WTC11 (cell line): ENCODE results near the gene IL1RAPL2. TPM values are rescaled to one million over a fixed set of nuclear protein-coding genes. Genes with fewer than 3 reads are reported as not detected.

ENCODE experiments used
- ATAC-seq: fragments of 200-7000 bp; cut with Tn5 transposase; 2 replicates; pipeline ENCODE4 v1.10.0; 2021; ENCODE audit warnings: mild to moderate bottlenecking, moderate library complexity
- CTCF ChIA-PET: fragments of 300-600 bp; sonication (Branson Sonifier 250); formaldehyde crosslinking; loops from one replicate; lab custom pipeline; 2021; ENCODE audit warnings: antibody characterized with exemption; lab: Charles Lee
- POLR2A ChIA-PET: fragments of 350-600 bp; sonication (Branson Sonifier 250); formaldehyde crosslinking; loops from one replicate; lab custom pipeline; 2021; ENCODE audit warnings: antibody characterized with exemption; lab: Charles Lee
- DNase-seq: peaks from one replicate; pipeline ENCODE4 v3.0.0; 2021; ENCODE audit warnings: low spot score
- H3K27ac Mint-ChIP-seq: 2 replicates; pipeline ENCODE4 v1.8.0; 2021; ENCODE audit warnings: mixed read lengths
- H3K27me3 Mint-ChIP-seq: 2 replicates; pipeline ENCODE4 v1.8.0; 2021; ENCODE audit warnings: low read depth, mild to moderate bottlenecking, moderate library complexity, mixed read lengths
- H3K36me3 Mint-ChIP-seq: 2 replicates; pipeline ENCODE4 v1.8.0; 2021; ENCODE audit warnings: mixed read lengths
- H3K4me1 Mint-ChIP-seq: 2 replicates; pipeline ENCODE4 v1.8.0; 2022; ENCODE audit warnings: mixed read lengths
- H3K4me3 Mint-ChIP-seq: 2 replicates; pipeline ENCODE4 v1.8.0; 2021; ENCODE audit warnings: mild to moderate bottlenecking, moderate library complexity, mixed read lengths
- H3K9me3 Mint-ChIP-seq: 2 replicates; pipeline ENCODE4 v1.8.0; 2021; ENCODE audit warnings: mixed read lengths
- CBFB ChIP-seq: sonication (generic); formaldehyde crosslinking; IDR thresholded peaks from 2 replicates; pipeline ENCODE4 v1.8.1; 2022; ENCODE audit warnings: mild to moderate bottlenecking, low read depth, missing genetic modification reagents
- ELF4 ChIP-seq: sonication (generic); formaldehyde crosslinking; IDR thresholded peaks from 2 replicates; pipeline ENCODE4 v1.8.1; 2022; ENCODE audit warnings: low read depth, mild to moderate bottlenecking, moderate library complexity, missing genetic modification reagents
- FOXJ3 ChIP-seq: sonication (generic); formaldehyde crosslinking; IDR thresholded peaks from 2 replicates; pipeline ENCODE4 v1.9.0; 2021; ENCODE audit warnings: missing genetic modification reagents, mild to moderate bottlenecking, borderline replicate concordance
- FOXP1 ChIP-seq: sonication (generic); formaldehyde crosslinking; IDR thresholded peaks from 2 replicates; pipeline ENCODE4 v1.8.0; 2022; ENCODE audit warnings: missing genetic modification reagents, mild to moderate bottlenecking, moderate library complexity, borderline replicate concordance
- GABPB1 ChIP-seq: sonication (generic); formaldehyde crosslinking; IDR thresholded peaks from 2 replicates; pipeline ENCODE4 v1.8.1; 2023; ENCODE audit warnings: mild to moderate bottlenecking, missing genetic modification reagents
- JAZF1 ChIP-seq: fragments of 250-450 bp; sonication (Bioruptor Pico); IDR thresholded peaks from 2 replicates; pipeline ENCODE4 v1.9.0; 2021; ENCODE audit warnings: moderate library complexity, mild to moderate bottlenecking, inconsistent platforms
- JUN ChIP-seq: sonication (generic); formaldehyde crosslinking; IDR thresholded peaks from 2 replicates; pipeline ENCODE4 v1.8.0; 2023; ENCODE audit warnings: mild to moderate bottlenecking, missing genetic modification reagents
- MXD4 ChIP-seq: fragments of 250-450 bp; sonication (Bioruptor Pico); IDR thresholded peaks from 2 replicates; pipeline ENCODE4 v1.8.0; 2021; ENCODE audit warnings: mild to moderate bottlenecking, moderate library complexity, borderline replicate concordance
- NFATC4 ChIP-seq: fragments of 250-450 bp; sonication (Bioruptor Pico); IDR thresholded peaks from 2 replicates; pipeline ENCODE4 v1.9.0; 2021; ENCODE audit warnings: mild to moderate bottlenecking
- NR1H2 ChIP-seq: sonication (generic); formaldehyde crosslinking; IDR thresholded peaks from 2 replicates; pipeline ENCODE4 v1.9.0; 2021; ENCODE audit warnings: mild to moderate bottlenecking, moderate library complexity, missing genetic modification reagents
- PRRX2 ChIP-seq: fragments of 250-450 bp; sonication (Bioruptor Pico); IDR thresholded peaks from 2 replicates; pipeline ENCODE4 v1.8.0; 2021; ENCODE audit warnings: mild to moderate bottlenecking
- RELA ChIP-seq: sonication (generic); formaldehyde crosslinking; IDR thresholded peaks from 2 replicates; pipeline ENCODE4 v1.8.1; 2022; ENCODE audit warnings: missing genetic modification reagents, mild to moderate bottlenecking, borderline replicate concordance
- SMAD4 ChIP-seq: sonication (generic); formaldehyde crosslinking; IDR thresholded peaks from 2 replicates; pipeline ENCODE4 v1.8.0; 2022; ENCODE audit warnings: mild to moderate bottlenecking, missing genetic modification reagents
- SOX15 ChIP-seq: fragments of 250-450 bp; sonication (Bioruptor Pico); IDR thresholded peaks from 2 replicates; pipeline ENCODE4 v1.9.0; 2021; ENCODE audit warnings: mild to moderate bottlenecking
- SP1 ChIP-seq: sonication (generic); formaldehyde crosslinking; conservative IDR thresholded peaks from 2 replicates; pipeline ENCODE4 v1.8.1; 2022; ENCODE audit warnings: missing genetic modification reagents
- ZNF671 ChIP-seq: fragments of 250-450 bp; sonication (Bioruptor Pico); IDR thresholded peaks from 2 replicates; pipeline ENCODE4 v1.8.0; 2021; ENCODE audit warnings: mild to moderate bottlenecking
- total RNA-seq: library from RNA; stranded (reverse); gene quantifications from 3 replicates; pipeline ENCODE4 v1.2.3, GENCODE V29; 2021
- TF ChIP-seq, protein P1 (sequence below): sonication (generic); formaldehyde crosslinking; IDR thresholded peaks from 2 replicates; pipeline ENCODE4 v1.8.1; 2023; ENCODE audit warnings: mild to moderate bottlenecking, missing genetic modification reagents
- TF ChIP-seq, protein P2 (sequence below): fragments of 250-450 bp; sonication (Bioruptor Pico); IDR thresholded peaks from 2 replicates; pipeline ENCODE4 v2.1.2; 2022; ENCODE audit warnings: mild to moderate bottlenecking, moderate library complexity
- TF ChIP-seq, protein P3 (sequence below): sonication (generic); formaldehyde crosslinking; IDR thresholded peaks from 2 replicates; pipeline ENCODE4 v1.8.1; 2023; ENCODE audit warnings: mild to moderate bottlenecking, moderate library complexity, missing genetic modification reagents
- TF ChIP-seq, protein P4 (sequence below): sonication (generic); formaldehyde crosslinking; IDR thresholded peaks from 2 replicates; pipeline ENCODE4 v1.8.0; 2022; ENCODE audit warnings: mild to moderate bottlenecking, missing genetic modification reagents
- TF ChIP-seq, protein P5 (sequence below): sonication (generic); formaldehyde crosslinking; IDR thresholded peaks from 2 replicates; pipeline ENCODE4 v1.8.1; 2023; ENCODE audit warnings: mild to moderate bottlenecking, missing genetic modification reagents, moderate library complexity
- TF ChIP-seq, protein P6 (sequence below): sonication (generic); formaldehyde crosslinking; IDR thresholded peaks from 2 replicates; pipeline ENCODE4 v1.8.0; 2023; ENCODE audit warnings: missing genetic modification reagents, mild to moderate bottlenecking, borderline replicate concordance

IL1RAPL2 gene
- total RNA-seq, 1 experiment from 2014 or later: 0.09 TPM

DNA sequence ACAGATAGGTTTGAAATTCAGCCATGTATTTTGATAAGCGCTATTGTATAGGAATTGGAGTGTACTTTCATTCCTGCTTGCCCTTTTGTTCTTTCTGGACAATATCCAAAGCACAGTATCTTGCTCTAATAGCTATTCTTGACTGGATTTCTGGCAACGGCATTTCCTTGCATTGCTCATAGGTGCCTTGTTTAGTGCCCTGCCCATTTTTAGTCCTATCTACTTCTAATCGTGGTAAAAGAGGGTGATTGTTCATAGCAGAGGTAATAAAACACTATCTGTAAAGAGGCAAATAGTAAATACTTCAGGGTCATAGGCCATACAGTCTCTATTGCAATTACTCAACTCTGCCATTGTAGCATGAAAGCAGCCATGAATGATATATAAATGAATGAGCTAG lies 155.9 kb downstream of the IL1RAPL2 start:
- no peak overlapping the region for H3K27ac Mint-ChIP-seq
- DNase-seq (no peak), ATAC-seq (no peak)
- POLR2A ChIA-PET: no interaction called here
- no peak for TF ChIP-seq GABPB1
- TF ChIP-seq, all 79 proteins: peak for 0
- no peaks in the 10 kb centered on the region for H3K36me3 Mint-ChIP-seq
- H3K9me3 Mint-ChIP-seq: no peaks in the 10 kb centered on the region
- no peaks in the 10 kb centered on the region for H3K4me1 Mint-ChIP-seq
- no peaks in the 10 kb centered on the region for H3K27me3 Mint-ChIP-seq
- H3K4me3 Mint-ChIP-seq: no peak overlapping the region
- CTCF ChIA-PET: no interaction called here

DNA sequence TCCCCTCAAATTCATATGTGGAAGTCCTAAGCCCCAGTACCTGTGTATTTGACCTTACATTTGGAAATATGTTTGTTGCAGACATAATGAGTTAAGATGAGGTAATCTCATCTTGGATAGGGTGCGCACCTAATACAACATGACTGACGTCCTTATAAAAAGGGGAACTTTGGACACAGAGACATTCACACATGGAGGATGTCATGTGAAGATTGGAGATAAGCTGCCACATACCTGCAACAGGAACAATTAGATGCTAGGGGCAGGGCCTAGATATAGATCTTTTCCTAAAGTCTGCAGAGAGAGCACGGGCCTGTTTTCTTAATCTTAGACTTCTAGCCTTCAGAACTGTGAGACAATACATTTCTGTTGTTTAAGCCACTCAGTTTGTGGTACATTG lies 162.5 kb downstream of the IL1RAPL2 start:
- DNase-seq (no peak), ATAC-seq (no peak)
- ChIA-PET POLR2A (no interaction called here), CTCF (no interaction called here)
- TF ChIP-seq RELA (CRISPR knock-in tag) (no peak), JAZF1 (CRISPR knock-in tag) (no peak), PRRX2 (no peak), FOXJ3 (CRISPR knock-in tag) (no peak), ELF4 (no peak), CBFB (no peak), NR1H2 (CRISPR knock-in tag) (no peak), SMAD4 (CRISPR knock-in tag) (no peak), JUN (CRISPR knock-in tag) (no peak), MXD4 (CRISPR knock-in tag) (no peak), FOXP1 (CRISPR knock-in tag) (no peak), NFATC4 (no peak)
- TF ChIP-seq, protein P1, sequence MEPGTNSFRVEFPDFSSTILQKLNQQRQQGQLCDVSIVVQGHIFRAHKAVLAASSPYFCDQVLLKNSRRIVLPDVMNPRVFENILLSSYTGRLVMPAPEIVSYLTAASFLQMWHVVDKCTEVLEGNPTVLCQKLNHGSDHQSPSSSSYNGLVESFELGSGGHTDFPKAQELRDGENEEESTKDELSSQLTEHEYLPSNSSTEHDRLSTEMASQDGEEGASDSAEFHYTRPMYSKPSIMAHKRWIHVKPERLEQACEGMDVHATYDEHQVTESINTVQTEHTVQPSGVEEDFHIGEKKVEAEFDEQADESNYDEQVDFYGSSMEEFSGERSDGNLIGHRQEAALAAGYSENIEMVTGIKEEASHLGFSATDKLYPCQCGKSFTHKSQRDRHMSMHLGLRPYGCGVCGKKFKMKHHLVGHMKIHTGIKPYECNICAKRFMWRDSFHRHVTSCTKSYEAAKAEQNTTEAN (CRISPR knock-in tag): no peak
- TF ChIP-seq, protein P2, sequence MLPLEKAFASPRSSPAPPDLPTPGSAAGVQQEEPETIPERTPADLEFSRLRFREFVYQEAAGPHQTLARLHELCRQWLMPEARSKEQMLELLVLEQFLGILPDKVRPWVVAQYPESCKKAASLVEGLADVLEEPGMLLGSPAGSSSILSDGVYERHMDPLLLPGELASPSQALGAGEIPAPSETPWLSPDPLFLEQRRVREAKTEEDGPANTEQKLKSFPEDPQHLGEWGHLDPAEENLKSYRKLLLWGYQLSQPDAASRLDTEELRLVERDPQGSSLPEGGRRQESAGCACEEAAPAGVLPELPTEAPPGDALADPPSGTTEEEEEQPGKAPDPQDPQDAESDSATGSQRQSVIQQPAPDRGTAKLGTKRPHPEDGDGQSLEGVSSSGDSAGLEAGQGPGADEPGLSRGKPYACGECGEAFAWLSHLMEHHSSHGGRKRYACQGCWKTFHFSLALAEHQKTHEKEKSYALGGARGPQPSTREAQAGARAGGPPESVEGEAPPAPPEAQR: no peak
- TF ChIP-seq, protein P3, sequence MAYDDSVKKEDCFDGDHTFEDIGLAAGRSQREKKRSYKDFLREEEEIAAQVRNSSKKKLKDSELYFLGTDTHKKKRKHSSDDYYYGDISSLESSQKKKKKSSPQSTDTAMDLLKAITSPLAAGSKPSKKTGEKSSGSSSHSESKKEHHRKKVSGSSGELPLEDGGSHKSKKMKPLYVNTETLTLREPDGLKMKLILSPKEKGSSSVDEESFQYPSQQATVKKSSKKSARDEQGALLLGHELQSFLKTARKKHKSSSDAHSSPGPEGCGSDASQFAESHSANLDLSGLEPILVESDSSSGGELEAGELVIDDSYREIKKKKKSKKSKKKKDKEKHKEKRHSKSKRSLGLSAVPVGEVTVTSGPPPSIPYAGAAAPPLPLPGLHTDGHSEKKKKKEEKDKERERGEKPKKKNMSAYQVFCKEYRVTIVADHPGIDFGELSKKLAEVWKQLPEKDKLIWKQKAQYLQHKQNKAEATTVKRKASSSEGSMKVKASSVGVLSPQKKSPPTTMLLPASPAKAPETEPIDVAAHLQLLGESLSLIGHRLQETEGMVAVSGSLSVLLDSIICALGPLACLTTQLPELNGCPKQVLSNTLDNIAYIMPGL (CRISPR knock-in tag): no peak
- TF ChIP-seq, protein P4, sequence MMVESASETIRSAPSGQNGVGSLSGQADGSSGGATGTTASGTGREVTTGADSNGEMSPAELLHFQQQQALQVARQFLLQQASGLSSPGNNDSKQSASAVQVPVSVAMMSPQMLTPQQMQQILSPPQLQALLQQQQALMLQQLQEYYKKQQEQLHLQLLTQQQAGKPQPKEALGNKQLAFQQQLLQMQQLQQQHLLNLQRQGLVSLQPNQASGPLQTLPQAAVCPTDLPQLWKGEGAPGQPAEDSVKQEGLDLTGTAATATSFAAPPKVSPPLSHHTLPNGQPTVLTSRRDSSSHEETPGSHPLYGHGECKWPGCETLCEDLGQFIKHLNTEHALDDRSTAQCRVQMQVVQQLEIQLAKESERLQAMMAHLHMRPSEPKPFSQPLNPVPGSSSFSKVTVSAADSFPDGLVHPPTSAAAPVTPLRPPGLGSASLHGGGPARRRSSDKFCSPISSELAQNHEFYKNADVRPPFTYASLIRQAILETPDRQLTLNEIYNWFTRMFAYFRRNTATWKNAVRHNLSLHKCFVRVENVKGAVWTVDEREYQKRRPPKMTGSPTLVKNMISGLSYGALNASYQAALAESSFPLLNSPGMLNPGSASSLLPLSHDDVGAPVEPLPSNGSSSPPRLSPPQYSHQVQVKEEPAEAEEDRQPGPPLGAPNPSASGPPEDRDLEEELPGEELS (CRISPR knock-in tag): no peak
- TF ChIP-seq, protein P5, sequence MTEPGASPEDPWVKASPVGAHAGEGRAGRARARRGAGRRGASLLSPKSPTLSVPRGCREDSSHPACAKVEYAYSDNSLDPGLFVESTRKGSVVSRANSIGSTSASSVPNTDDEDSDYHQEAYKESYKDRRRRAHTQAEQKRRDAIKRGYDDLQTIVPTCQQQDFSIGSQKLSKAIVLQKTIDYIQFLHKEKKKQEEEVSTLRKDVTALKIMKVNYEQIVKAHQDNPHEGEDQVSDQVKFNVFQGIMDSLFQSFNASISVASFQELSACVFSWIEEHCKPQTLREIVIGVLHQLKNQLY: no peak
- Mint-ChIP-seq H3K4me3 (no peak overlapping the region), H3K4me1 (no peaks in the 10 kb centered on the region), H3K27ac (no peak overlapping the region), H3K36me3 (no peaks in the 10 kb centered on the region), H3K9me3 (0 out of 2 replicates have a peak, but pooled peaks cover 3% of the 10 kb centered on the region), H3K27me3 (no peaks in the 10 kb centered on the region)

DNA sequence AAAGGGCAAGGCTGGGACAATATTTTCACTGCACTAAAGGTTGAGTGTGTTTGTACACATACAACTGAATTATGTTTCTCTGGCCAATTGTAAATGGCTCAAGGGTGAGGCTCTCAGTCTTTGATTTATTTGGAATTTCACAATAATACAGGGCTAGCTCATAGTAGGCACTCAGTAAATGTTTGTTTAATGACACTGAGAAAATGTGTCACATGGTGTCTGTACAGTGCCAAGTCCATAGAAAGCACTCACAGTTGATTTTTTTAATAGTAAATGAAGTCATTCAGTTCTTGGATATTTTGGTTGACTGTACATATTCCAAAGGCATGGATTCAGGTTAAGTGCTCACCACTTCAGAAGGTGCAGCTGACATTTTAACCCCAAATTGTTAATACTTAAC lies 176.4 kb downstream of the IL1RAPL2 start:
- no peaks in the 10 kb centered on the region for H3K27me3 Mint-ChIP-seq
- no peaks in the 10 kb centered on the region for H3K9me3 Mint-ChIP-seq
- H3K36me3 Mint-ChIP-seq: no peaks in the 10 kb centered on the region
- H3K4me1 Mint-ChIP-seq: peaks cover 25% of the 10 kb centered on the region
- DNase-seq (no peak), ATAC-seq (no peak)
- ChIA-PET POLR2A (no interaction called here), CTCF (no interaction called here)
- no peak overlapping the region for H3K27ac Mint-ChIP-seq
- no peak overlapping the region for H3K4me3 Mint-ChIP-seq
- TF ChIP-seq SOX15 (CRISPR knock-in tag) (no peak), SP1 (no peak), ZNF671 (no peak)
- TF ChIP-seq, protein P6, sequence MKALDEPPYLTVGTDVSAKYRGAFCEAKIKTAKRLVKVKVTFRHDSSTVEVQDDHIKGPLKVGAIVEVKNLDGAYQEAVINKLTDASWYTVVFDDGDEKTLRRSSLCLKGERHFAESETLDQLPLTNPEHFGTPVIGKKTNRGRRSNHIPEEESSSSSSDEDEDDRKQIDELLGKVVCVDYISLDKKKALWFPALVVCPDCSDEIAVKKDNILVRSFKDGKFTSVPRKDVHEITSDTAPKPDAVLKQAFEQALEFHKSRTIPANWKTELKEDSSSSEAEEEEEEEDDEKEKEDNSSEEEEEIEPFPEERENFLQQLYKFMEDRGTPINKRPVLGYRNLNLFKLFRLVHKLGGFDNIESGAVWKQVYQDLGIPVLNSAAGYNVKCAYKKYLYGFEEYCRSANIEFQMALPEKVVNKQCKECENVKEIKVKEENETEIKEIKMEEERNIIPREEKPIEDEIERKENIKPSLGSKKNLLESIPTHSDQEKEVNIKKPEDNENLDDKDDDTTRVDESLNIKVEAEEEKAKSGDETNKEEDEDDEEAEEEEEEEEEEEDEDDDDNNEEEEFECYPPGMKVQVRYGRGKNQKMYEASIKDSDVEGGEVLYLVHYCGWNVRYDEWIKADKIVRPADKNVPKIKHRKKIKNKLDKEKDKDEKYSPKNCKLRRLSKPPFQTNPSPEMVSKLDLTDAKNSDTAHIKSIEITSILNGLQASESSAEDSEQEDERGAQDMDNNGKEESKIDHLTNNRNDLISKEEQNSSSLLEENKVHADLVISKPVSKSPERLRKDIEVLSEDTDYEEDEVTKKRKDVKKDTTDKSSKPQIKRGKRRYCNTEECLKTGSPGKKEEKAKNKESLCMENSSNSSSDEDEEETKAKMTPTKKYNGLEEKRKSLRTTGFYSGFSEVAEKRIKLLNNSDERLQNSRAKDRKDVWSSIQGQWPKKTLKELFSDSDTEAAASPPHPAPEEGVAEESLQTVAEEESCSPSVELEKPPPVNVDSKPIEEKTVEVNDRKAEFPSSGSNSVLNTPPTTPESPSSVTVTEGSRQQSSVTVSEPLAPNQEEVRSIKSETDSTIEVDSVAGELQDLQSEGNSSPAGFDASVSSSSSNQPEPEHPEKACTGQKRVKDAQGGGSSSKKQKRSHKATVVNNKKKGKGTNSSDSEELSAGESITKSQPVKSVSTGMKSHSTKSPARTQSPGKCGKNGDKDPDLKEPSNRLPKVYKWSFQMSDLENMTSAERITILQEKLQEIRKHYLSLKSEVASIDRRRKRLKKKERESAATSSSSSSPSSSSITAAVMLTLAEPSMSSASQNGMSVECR (CRISPR knock-in tag): no peak
